GM21619 (cell line): Measurements from ENCODE around the gene C12orf43.
"Not testable (repeated sequence)": the region's sequence is repeated elsewhere in the genome, so short reads cannot be mapped to it uniquely, and the experiment has no call there.

Experiments
- ATAC-seq: cut with Tn5 transposase; IDR thresholded peaks from one replicate; pipeline ENCODE4 v1.9.1; 2021; ENCODE audit not compliant: unreplicated experiment

Gene C12orf43

GRCh38 chr12:121015825-121016766 is at the start of gene C12orf43:
C12orf43 (minus strand) TSS chr12:121016487; CDS start chr12:121016474, 13 bp downstream.
- peak; percentile 96 for ATAC-seq

- no peak for ATAC-seq
Measured at GRCh38 chr12:121065345-121065744, 49.1 kb upstream of the C12orf43 start.

- not testable (repeated sequence) for ATAC-seq
Measured at GRCh38 chr12:121064586-121064985, 48.3 kb upstream of the C12orf43 start.

- no peak for ATAC-seq
Measured at GRCh38 chr12:121064116-121064515, 47.8 kb upstream of the C12orf43 start.

GRCh38 chr12:121062391-121063045 is 46.2 kb upstream of the C12orf43 start:
- no peak for ATAC-seq

- ATAC-seq: no peak
Measured at GRCh38 chr12:121061831-121062230, 45.5 kb upstream of the C12orf43 start.

GRCh38 chr12:121060149-121061001 is 44.1 kb upstream of the C12orf43 start:
- ATAC-seq: peak; percentile 77

- peak; percentile 16 for ATAC-seq
Measured at GRCh38 chr12:121059031-121059898, 43.0 kb upstream of the C12orf43 start.

- no peak for ATAC-seq
Measured at GRCh38 chr12:121057794-121058193, 41.5 kb upstream of the C12orf43 start.

- no peak for ATAC-seq
Measured at GRCh38 chr12:121053706-121054105, 37.4 kb upstream of the C12orf43 start.

GRCh38 chr12:121050725-121051124 is 34.4 kb upstream of the C12orf43 start:
- no peak for ATAC-seq

GRCh38 chr12:121048442-121048841 is 32.2 kb upstream of the C12orf43 start:
- no peak for ATAC-seq

- ATAC-seq: not testable (repeated sequence)
Measured at GRCh38 chr12:121047400-121047799, 31.1 kb upstream of the C12orf43 start.

- no peak for ATAC-seq
Measured at GRCh38 chr12:121043067-121043466, 26.8 kb upstream of the C12orf43 start.

- peak; percentile 74 for ATAC-seq
Measured at GRCh38 chr12:121038861-121039668, 22.8 kb upstream of the C12orf43 start, which contains the start of gene OASL. OASL (minus strand) TSS chr12:121039246; CDS start chr12:121038971, 275 bp downstream.

GRCh38 chr12:121036810-121037326 is 20.6 kb upstream of the C12orf43 start:
- no peak for ATAC-seq

- no peak for ATAC-seq
Measured at GRCh38 chr12:121034616-121035305, 18.5 kb upstream of the C12orf43 start.

GRCh38 chr12:121033625-121034349 is 17.5 kb upstream of the C12orf43 start:
- ATAC-seq: no peak
